HG02943 (cell line): ENCODE data around the gene DNAJC17.

ENCODE experiments used
- ATAC-seq: cut with Tn5 transposase; IDR thresholded peaks from one replicate; pipeline ENCODE4 v1.9.1; 2021; ENCODE audit warnings: mild to moderate bottlenecking, low read depth, moderate library complexity; ENCODE audit not compliant: unreplicated experiment

The DNAJC17 gene

GRCh38 chr15:40768521-40769273, 38.6 kb downstream of the DNAJC17 start:
- ATAC-seq: no peak

- no peak for ATAC-seq
These were observed 39.3 kb downstream of the DNAJC17 start for GRCh38 chr15:40767838-40768500.

GRCh38 chr15:40766906-40767837, 40.1 kb downstream of the DNAJC17 start:
- no peak for ATAC-seq

- ATAC-seq: no peak
These were observed 41.0 kb downstream of the DNAJC17 start for GRCh38 chr15:40766194-40766815.

- ATAC-seq: no peak
These were observed 42.6 kb downstream of the DNAJC17 start for GRCh38 chr15:40764629-40765103.

- no peak for ATAC-seq
These were observed 43.3 kb downstream of the DNAJC17 start, which contains the start of gene GCHFR for GRCh38 chr15:40763801-40764628. Gene GCHFR, plus strand, starts transcription at chr15:40764068. Its CDS starts 113 bp downstream, at chr15:40764181.

GRCh38 chr15:40762919-40763800, 44.1 kb downstream of the DNAJC17 start:
- ATAC-seq: no peak

GRCh38 chr15:40759961-40760360, 47.3 kb downstream of the DNAJC17 start:
- ATAC-seq: no peak

- no peak for ATAC-seq
These were observed 50.3 kb downstream of the DNAJC17 start for GRCh38 chr15:40756938-40757337.

GRCh38 chr15:40755812-40756208, 51.5 kb downstream of the DNAJC17 start:
- ATAC-seq: no peak

- peak; percentile 73 for ATAC-seq
These were observed 52.1 kb downstream of the DNAJC17 start, which contains the start of gene RMDN3 for GRCh38 chr15:40754883-40755811. Gene RMDN3, minus strand, starts transcription at chr15:40755254. Its CDS starts 471 bp downstream, at chr15:40754783.

- no peak for ATAC-seq
These were observed 52.7 kb downstream of the DNAJC17 start for GRCh38 chr15:40754574-40754882.

GRCh38 chr15:40751745-40752144, 55.5 kb downstream of the DNAJC17 start:
- ATAC-seq: no peak

GRCh38 chr15:40750885-40751284, 56.4 kb downstream of the DNAJC17 start:
- ATAC-seq: no peak

- no peak for ATAC-seq
These were observed 58.1 kb downstream of the DNAJC17 start for GRCh38 chr15:40749151-40749630.

- no peak for ATAC-seq
These were observed 59.3 kb downstream of the DNAJC17 start for GRCh38 chr15:40747685-40748631.
